H1 (cell line): ENCODE results near the gene GMPR. TPM values are rescaled to one million over a fixed set of nuclear protein-coding genes. Genes with fewer than 3 reads are reported as not detected.

Experiments used
- BACH1 ChIP-seq: IDR thresholded peaks from 2 replicates; pipeline ENCODE4 v1.6.1; 2012; ENCODE audit warnings: low read length, improper control_type of control experiment
- BRCA1 ChIP-seq: IDR thresholded peaks from 2 replicates; pipeline ENCODE4 v1.6.1; 2012; ENCODE audit warnings: low read depth, low read length, improper control_type of control experiment
- CEBPB ChIP-seq: IDR thresholded peaks from 2 replicates; pipeline ENCODE4 v1.6.1; 2012; ENCODE audit warnings: low read depth, low read length
- E2F6 ChIP-seq: IDR thresholded peaks from 2 replicates; pipeline ENCODE4 v1.6.1; 2012; ENCODE audit warnings: inconsistent platforms
- HDAC6 ChIP-seq: IDR thresholded peaks from one replicate; pipeline ENCODE4 v1.7.1; 2012; ENCODE audit warnings: low read depth, mild to moderate bottlenecking, inconsistent platforms, low read length, moderate library complexity
- KDM1A ChIP-seq: fragments of 200-600, 300-600 bp; sonication (generic); IDR thresholded peaks from 2 replicates; pipeline ENCODE4 v1.7.1; 2016; ENCODE audit warnings: mild to moderate bottlenecking, low read length, borderline replicate concordance
- MAX ChIP-seq: IDR thresholded peaks from 2 replicates; pipeline ENCODE4 v1.6.1; 2012; ENCODE audit warnings: inconsistent platforms
- NANOG ChIP-seq: IDR thresholded peaks from 2 replicates; pipeline ENCODE4 v1.6.1; 2011; ENCODE audit warnings: low read length, low read depth, mild to moderate bottlenecking, inconsistent platforms; ENCODE audit not compliant: insufficient read depth, poor library complexity, severe bottlenecking
- POLR2AphosphoS5 ChIP-seq: IDR thresholded peaks from 2 replicates; pipeline ENCODE4 v1.6.1; 2011; ENCODE audit warnings: low read depth, low read length
- RAD21 ChIP-seq, 2 experiments: IDR thresholded peaks in 1 of 2; conservative IDR thresholded peaks in 1 of 2; 2 replicates each; pipeline ENCODE4 v1.6.1; 2011; ENCODE audit warnings: low read depth in 2 of 2, low read length in 2 of 2, improper control_type of control experiment in 1 of 2, inconsistent platforms in 1 of 2, mild to moderate bottlenecking in 1 of 2, moderate library complexity in 1 of 2
- RBBP5 ChIP-seq: IDR thresholded peaks from 2 replicates; pipeline ENCODE4 v1.7.1; 2012; ENCODE audit warnings: low read depth, mild to moderate bottlenecking, inconsistent platforms, low read length, moderate library complexity, borderline replicate concordance
- SIN3A ChIP-seq, 2 experiments: IDR thresholded peaks in 1 of 2; conservative IDR thresholded peaks in 1 of 2; 2 replicates each; pipeline ENCODE4 v1.6.1; 2011 to 2012; ENCODE audit warnings: low read length in 2 of 2, improper control_type of control experiment in 1 of 2, low read depth in 1 of 2, mild to moderate bottlenecking in 1 of 2
- YY1 ChIP-seq: IDR thresholded peaks from 2 replicates; pipeline ENCODE4 v1.6.1; 2011; ENCODE audit warnings: low read depth, mild to moderate bottlenecking, low read length
- ZNF274 ChIP-seq: IDR thresholded peaks from 2 replicates; pipeline ENCODE4 v1.7.0; 2012; ENCODE audit warnings: low read length, borderline replicate concordance; ENCODE audit errors: extremely low read depth
- polyA plus RNA-seq, 7 experiments: library from polyadenylated mRNA; depleted of rRNA in 3 of 7; stranded (reverse) in 5 of 7; unstranded in 2 of 7; fragments of >200 nt in 5 of 7; fragments of 200-250 nt in 2 of 7; gene quantifications; 1 replicate in 5 of 7; 2 replicates in 1 of 7; 4 replicates in 1 of 7; pipeline versions ENCODE4 v1.2.1 to v1.2.3, GENCODE V29; 2011 to 2013; ENCODE audit warnings: missing spikeins in 2 of 7, mixed read lengths in 2 of 7
- total RNA-seq: library from RNA; stranded (reverse); fragmentation: NEBNext Ultra II Directional; extraction: Animal tissue kit (Norgen Biotek cat#: 25700); gene quantifications from 2 replicates; pipeline ENCODE4 v1.2.1, GENCODE V29; 2021

The GMPR gene
- total and polyA plus RNA-seq, 2 of the 8 experiments (the other 6 are each of a cell fraction or from before 2014, with no cell fraction given) = 0.99 to 1.2 TPM

DNA sequence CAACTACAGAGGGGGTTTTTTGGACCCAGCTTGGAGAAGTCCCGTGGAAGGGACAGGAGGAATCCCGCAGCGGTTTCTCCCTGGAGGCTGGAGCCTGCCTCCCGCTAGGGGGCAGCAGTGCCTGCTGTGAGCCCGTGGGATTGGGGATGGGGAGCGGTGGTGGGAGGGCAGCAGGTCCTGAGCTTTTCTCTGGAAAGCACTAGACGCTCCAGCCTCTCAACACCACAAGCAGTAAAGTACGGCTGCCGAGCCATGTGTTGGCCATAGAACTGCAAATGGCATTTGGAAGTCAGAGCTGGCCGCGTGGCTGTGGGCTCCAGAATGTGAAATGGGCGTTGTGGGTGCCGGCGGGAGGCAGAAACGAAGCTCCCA, 47.8 kb downstream of the GMPR start (continued):
- TF ChIP-seq NANOG = no peak
- no peak for TF ChIP-seq CEBPB
- peak; percentile 78 to 86 for TF ChIP-seq RAD21 (IDR thresholded peaks at IDR 0.05 in 1 of 2, conservative IDR thresholded peaks at IDR 0.05 in 1 of 2; ENCODE audit: low read depth in 2 of 2, low read length in 2 of 2)
- TF ChIP-seq SIN3A (conservative IDR thresholded peaks at IDR 0.05 in 1 of 2, IDR thresholded peaks at IDR 0.05 in 1 of 2; ENCODE audit: low read depth in 1 of 2, low read length in 2 of 2) = no peak
- TF ChIP-seq RBBP5 = no peak
- no peak for TF ChIP-seq KDM1A
- peak; percentile 80 for TF ChIP-seq MAX
- peak; percentile 51 for TF ChIP-seq E2F6
- no peak for TF ChIP-seq BRCA1
- peak; percentile 70; the same call in 1 of the 2 replicates for TF ChIP-seq BACH1
- TF ChIP-seq POLR2AphosphoS5 = no peak
- TF ChIP-seq ZNF274 = no peak
- no peak for TF ChIP-seq HDAC6
- no peak for TF ChIP-seq YY1
